Ishikawa (cell line): ENCODE measurements around the gene MIS12.

Experiments
- FOXM1 ChIP-seq: IDR thresholded peaks from 2 replicates; pipeline ENCODE4 v1.6.1; 2012; ENCODE audit warnings: low read depth, borderline replicate concordance
- YY1 ChIP-seq: IDR thresholded peaks from 2 replicates; pipeline ENCODE4 v1.6.1; 2012; ENCODE audit warnings: low read depth

DNA sequence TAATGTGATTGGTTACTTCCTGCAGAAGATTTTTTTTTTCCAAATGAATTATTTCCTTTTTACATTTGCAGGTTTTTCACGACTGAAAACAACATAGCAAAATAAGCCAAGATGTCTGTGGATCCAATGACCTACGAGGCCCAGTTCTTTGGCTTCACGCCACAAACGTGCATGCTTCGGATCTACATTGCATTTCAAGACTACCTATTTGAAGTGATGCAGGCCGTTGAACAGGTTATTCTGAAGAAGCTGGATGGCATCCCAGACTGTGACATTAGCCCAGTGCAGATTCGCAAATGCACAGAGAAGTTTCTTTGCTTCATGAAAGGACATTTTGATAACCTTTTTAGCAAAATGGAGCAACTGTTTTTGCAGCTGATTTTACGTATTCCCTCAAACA lies 2.4 kb downstream of the MIS12 start:
- TF ChIP-seq YY1 (no peak), FOXM1 (no peak)
